GM23248 (cell line): ENCODE results near the gene STOX1.

ENCODE experiments used
- EZH2 ChIP-seq: fragments of 200-600 bp; sonication (generic); IDR thresholded peaks from 2 replicates; pipeline ENCODE4 v1.6.1; 2018; ENCODE audit warnings: antibody characterized with exemption, mild to moderate bottlenecking; ENCODE audit not compliant: insufficient read depth, poor library complexity, severe bottlenecking
- EZH2phosphoT487 ChIP-seq: fragments of 200-600 bp; sonication (generic); IDR thresholded peaks from 2 replicates; pipeline ENCODE4 v1.6.1; 2018; ENCODE audit warnings: antibody characterized with exemption, moderate library complexity, mild to moderate bottlenecking, low read depth; ENCODE audit not compliant: insufficient read depth

- no peak for TF ChIP-seq EZH2
- TF ChIP-seq EZH2phosphoT487: no peak
These were observed 75.1 kb downstream of the STOX1 start for GRCh38 chr10:68902382-68902781.
